Measurements from ENCODE around the gene CDC42EP4.

Gene CDC42EP4

GRCh38 chr17:73247726-73248125, 64.1 kb downstream of the CDC42EP4 start:
- no peak overlapping the region for H3K4me2 ChIP-seq (ENCODE audit: insufficient read depth, low read length)
- no peak overlapping the region for H3K4me3 ChIP-seq (ENCODE audit: low read depth in 1 of 2, low read length in 2 of 2)
- H3K27me3 ChIP-seq (ENCODE audit: insufficient read depth, low read length, poor library complexity): no peaks in the 10 kb centered on the region
- H4K20me1 ChIP-seq (ENCODE audit: insufficient read depth, low read length): no peaks in the 10 kb centered on the region
- TF ChIP-seq CTCF (IDR thresholded peaks at IDR 0.05; ENCODE audit: borderline replicate concordance, extremely low read depth, low read length, poor library complexity, severe bottlenecking) (no peak), EZH2 (IDR thresholded peaks at IDR 0.05; ENCODE audit: borderline replicate concordance, low read depth, low read length, severe bottlenecking) (no peak)
- no peaks in the 10 kb centered on the region for H3K4me1 ChIP-seq (ENCODE audit: insufficient read depth, low read length)
- no peak for ATAC-seq (ENCODE audit: insufficient read depth, low read depth)
- H3K9me3 ChIP-seq (ENCODE audit: insufficient read depth, low read length, severe bottlenecking): no peaks in the 10 kb centered on the region
- no peak overlapping the region for H2AFZ ChIP-seq (ENCODE audit: low read depth, low read length)
- DNase-seq: no peak
- H3K36me3 ChIP-seq (ENCODE audit: insufficient read depth, low read length): peaks cover 43% of the 10 kb centered on the region
- no peaks in the 10 kb centered on the region for H3K79me2 ChIP-seq (ENCODE audit: insufficient read depth, low read length)
- no peak overlapping the region for H3K9ac ChIP-seq (ENCODE audit: low read depth, low read length)
- H3K27ac ChIP-seq (ENCODE audit: low read length): no peak overlapping the region

- H3K27me3 ChIP-seq (ENCODE audit: insufficient read depth, low read length, poor library complexity): no peaks in the 10 kb centered on the region
- no peaks in the 10 kb centered on the region for H3K9me3 ChIP-seq (ENCODE audit: insufficient read depth, low read length, severe bottlenecking)
- no peak overlapping the region for H3K4me2 ChIP-seq (ENCODE audit: insufficient read depth, low read length)
- peaks cover 71% of the 10 kb centered on the region for H3K36me3 ChIP-seq (ENCODE audit: insufficient read depth, low read length)
- no peak overlapping the region for H3K4me3 ChIP-seq (ENCODE audit: low read depth in 1 of 2, low read length in 2 of 2)
- no peak overlapping the region for H3K27ac ChIP-seq (ENCODE audit: low read length)
- H2AFZ ChIP-seq (ENCODE audit: low read depth, low read length): no peak overlapping the region
- H3K9ac ChIP-seq (ENCODE audit: low read depth, low read length): no peak overlapping the region
- H4K20me1 ChIP-seq (ENCODE audit: insufficient read depth, low read length): no peaks in the 10 kb centered on the region; the same call in 1 of the 2 replicates
- peaks cover 26% of the 10 kb centered on the region for H3K79me2 ChIP-seq (ENCODE audit: insufficient read depth, low read length)
- H3K4me1 ChIP-seq (ENCODE audit: insufficient read depth, low read length): peaks cover 25% of the 10 kb centered on the region; the same call in 1 of the 2 replicates
- no peak for ATAC-seq (ENCODE audit: insufficient read depth, low read depth)
- no peak for DNase-seq
- no peak for TF ChIP-seq CTCF (IDR thresholded peaks at IDR 0.05; ENCODE audit: borderline replicate concordance, extremely low read depth, low read length, poor library complexity, severe bottlenecking)
- TF ChIP-seq EZH2 (IDR thresholded peaks at IDR 0.05; ENCODE audit: borderline replicate concordance, low read depth, low read length, severe bottlenecking): no peak
These were observed 71.2 kb downstream of the CDC42EP4 start for GRCh38 chr17:73240561-73240960.

- Histone ChIP-seq H3K79me2 (ENCODE audit: insufficient read depth, low read length) (peaks cover 51% of the 10 kb centered on the region), H3K9me3 (ENCODE audit: insufficient read depth, low read length, severe bottlenecking) (no peaks in the 10 kb centered on the region), H4K20me1 (ENCODE audit: insufficient read depth, low read length) (peaks cover 8% of the 10 kb centered on the region; the same call in 1 of the 2 replicates), H3K27me3 (ENCODE audit: insufficient read depth, low read length, poor library complexity) (no peaks in the 10 kb centered on the region), H2AFZ (ENCODE audit: low read depth, low read length) (no peak overlapping the region), H3K9ac (ENCODE audit: low read depth, low read length) (no peak overlapping the region), H3K4me1 (ENCODE audit: insufficient read depth, low read length) (peaks cover 43% of the 10 kb centered on the region), H3K36me3 (ENCODE audit: insufficient read depth, low read length) (peaks cover 72% of the 10 kb centered on the region), H3K4me3 (ENCODE audit: low read depth in 1 of 2, low read length in 2 of 2) (no peak overlapping the region), H3K27ac (ENCODE audit: low read length) (no peak overlapping the region), H3K4me2 (ENCODE audit: insufficient read depth, low read length) (peak overlapping the region; percentile 39)
- DNase-seq: no peak
- TF ChIP-seq EZH2 (IDR thresholded peaks at IDR 0.05; ENCODE audit: borderline replicate concordance, low read depth, low read length, severe bottlenecking) (no peak), CTCF (IDR thresholded peaks at IDR 0.05; ENCODE audit: borderline replicate concordance, extremely low read depth, low read length, poor library complexity, severe bottlenecking) (no peak)
- ATAC-seq (ENCODE audit: insufficient read depth, low read depth): no peak
These were observed 74.1 kb downstream of the CDC42EP4 start for GRCh38 chr17:73237714-73238113.

GRCh38 chr17:73234736-73235135, 77.1 kb downstream of the CDC42EP4 start:
- H3K27me3 ChIP-seq (ENCODE audit: insufficient read depth, low read length, poor library complexity): no peaks in the 10 kb centered on the region
- H4K20me1 ChIP-seq (ENCODE audit: insufficient read depth, low read length): peaks cover 21% of the 10 kb centered on the region
- H3K27ac ChIP-seq (ENCODE audit: low read length): no peak overlapping the region
- H2AFZ ChIP-seq (ENCODE audit: low read depth, low read length): no peak overlapping the region
- H3K4me3 ChIP-seq (ENCODE audit: low read depth in 1 of 2, low read length in 2 of 2): no peak overlapping the region
- ATAC-seq (ENCODE audit: insufficient read depth, low read depth) (no peak), DNase-seq (no peak)
- no peak overlapping the region for H3K9ac ChIP-seq (ENCODE audit: low read depth, low read length)
- H3K9me3 ChIP-seq (ENCODE audit: insufficient read depth, low read length, severe bottlenecking): no peaks in the 10 kb centered on the region
- peaks cover 60% of the 10 kb centered on the region for H3K4me1 ChIP-seq (ENCODE audit: insufficient read depth, low read length)
- H3K79me2 ChIP-seq (ENCODE audit: insufficient read depth, low read length): peaks cover 71% of the 10 kb centered on the region
- H3K36me3 ChIP-seq (ENCODE audit: insufficient read depth, low read length): peaks cover 50% of the 10 kb centered on the region
- TF ChIP-seq CTCF (IDR thresholded peaks at IDR 0.05; ENCODE audit: borderline replicate concordance, extremely low read depth, low read length, poor library complexity, severe bottlenecking) (no peak), EZH2 (IDR thresholded peaks at IDR 0.05; ENCODE audit: borderline replicate concordance, low read depth, low read length, severe bottlenecking) (no peak)
- H3K4me2 ChIP-seq (ENCODE audit: insufficient read depth, low read length): no peak overlapping the region

Data from DND-41 (cell line).